SJSA1 (cell line): ENCODE results near the gene TNFRSF18. TPM values are rescaled to one million over a fixed set of nuclear protein-coding genes. Genes with fewer than 3 reads are reported as not detected.

Experiments
- DNase-seq, 2 experiments: peaks; one replicate each; pipeline ENCODE4 v3.0.0-alpha.2; 2015 to 2020; ENCODE audit warnings: low spot score in 2 of 2, low read depth in 1 of 2
- H3K27ac ChIP-seq: fragments of 250-450 bp; sonication (Bioruptor Pico); 2 replicates; pipeline ENCODE4 v1.5.1; 2020; ENCODE audit warnings: mild to moderate bottlenecking, moderate library complexity
- H3K27me3 ChIP-seq: fragments of 250-450 bp; sonication (Bioruptor Pico); replicated peaks from 2 replicates; pipeline ENCODE4 v1.5.1; 2020; ENCODE audit warnings: mild to moderate bottlenecking, moderate library complexity
- H3K36me3 ChIP-seq: fragments of 250-450 bp; sonication (Bioruptor Pico); 2 replicates; pipeline ENCODE4 v1.5.1; 2020; ENCODE audit warnings: mild to moderate bottlenecking
- H3K4me1 ChIP-seq: fragments of 250-450 bp; sonication (Bioruptor Pico); replicated peaks from 2 replicates; pipeline ENCODE4 v1.6.1; 2021; ENCODE audit warnings: mild to moderate bottlenecking
- H3K4me3 ChIP-seq: fragments of 250-450 bp; sonication (Bioruptor Pico); 2 replicates; pipeline ENCODE4 v1.5.1; 2020; ENCODE audit warnings: mild to moderate bottlenecking
- H3K9me3 ChIP-seq: fragments of 250-450 bp; sonication (Bioruptor Pico); replicated peaks from 2 replicates; pipeline ENCODE4 v1.5.1; 2020; ENCODE audit warnings: mild to moderate bottlenecking
- total RNA-seq: library from RNA; depleted of rRNA; stranded (reverse); fragments of >200 nt; shearing (Covaris generic); gene quantifications from 2 replicates; pipeline ENCODE4 v1.2.3, GENCODE V29; 2014

Gene TNFRSF18
- total RNA-seq, 1 experiment from 2014 or later: not detected

- H3K36me3 ChIP-seq: peaks cover 78% of the 10 kb centered on the region
- no peak for DNase-seq
- no peaks in the 10 kb centered on the region for H3K27me3 ChIP-seq
- H3K9me3 ChIP-seq: no peaks in the 10 kb centered on the region
- no peak overlapping the region for H3K27ac ChIP-seq
- H3K4me1 ChIP-seq: peaks cover 15% of the 10 kb centered on the region
- no peak overlapping the region for H3K4me3 ChIP-seq
These were observed 21.0 kb upstream of the TNFRSF18 start for GRCh38 chr1:1227386-1227785.

- Histone ChIP-seq H3K27ac (no peak overlapping the region), H3K9me3 (no peaks in the 10 kb centered on the region), H3K4me1 (peaks cover 13% of the 10 kb centered on the region), H3K27me3 (no peaks in the 10 kb centered on the region), H3K36me3 (peaks cover 83% of the 10 kb centered on the region), H3K4me3 (no peak overlapping the region)
- DNase-seq: no peak
These were observed 20.4 kb upstream of the TNFRSF18 start for GRCh38 chr1:1226566-1227362.

GRCh38 chr1:1225913-1226312, 19.5 kb upstream of the TNFRSF18 start:
- Histone ChIP-seq H3K27me3 (no peaks in the 10 kb centered on the region), H3K4me3 (no peak overlapping the region), H3K27ac (no peak overlapping the region), H3K36me3 (peaks cover 86% of the 10 kb centered on the region), H3K9me3 (no peaks in the 10 kb centered on the region), H3K4me1 (peaks cover 12% of the 10 kb centered on the region)
- no peak for DNase-seq

- no peaks in the 10 kb centered on the region for H3K27me3 ChIP-seq
- H3K27ac ChIP-seq: no peak overlapping the region
- no peak for DNase-seq
- H3K4me1 ChIP-seq: peaks cover 6% of the 10 kb centered on the region
- H3K9me3 ChIP-seq: no peaks in the 10 kb centered on the region
- no peak overlapping the region for H3K4me3 ChIP-seq
- H3K36me3 ChIP-seq: peaks cover 92% of the 10 kb centered on the region
These were observed 18.9 kb upstream of the TNFRSF18 start for GRCh38 chr1:1225238-1225845.

DNA sequence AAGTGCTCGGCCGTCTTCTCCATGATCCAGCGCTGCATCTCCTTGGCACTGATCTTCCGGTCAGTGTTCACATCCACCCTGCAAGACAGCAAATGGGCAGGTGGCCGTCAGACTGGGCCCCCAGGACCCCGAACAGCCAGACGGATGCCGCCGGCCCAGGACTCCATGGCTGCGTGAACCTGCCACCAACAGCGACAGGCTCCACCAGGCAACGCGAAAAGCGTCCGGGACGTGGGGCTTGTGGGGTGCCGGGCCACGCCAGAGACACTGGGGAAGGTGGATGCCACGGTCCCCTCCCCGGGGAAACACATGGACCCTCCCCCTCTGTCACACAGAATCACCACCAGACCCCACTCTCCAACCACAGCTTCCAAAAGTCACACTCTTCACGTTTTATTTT, 17.5 kb upstream of the TNFRSF18 start:
- Histone ChIP-seq H3K27ac (no peak overlapping the region), H3K4me3 (no peak overlapping the region), H3K9me3 (no peaks in the 10 kb centered on the region), H3K27me3 (no peaks in the 10 kb centered on the region), H3K4me1 (no peaks in the 10 kb centered on the region; the same call in 1 of the 2 replicates), H3K36me3 (peaks cover 91% of the 10 kb centered on the region)
- DNase-seq: no peak

DNA sequence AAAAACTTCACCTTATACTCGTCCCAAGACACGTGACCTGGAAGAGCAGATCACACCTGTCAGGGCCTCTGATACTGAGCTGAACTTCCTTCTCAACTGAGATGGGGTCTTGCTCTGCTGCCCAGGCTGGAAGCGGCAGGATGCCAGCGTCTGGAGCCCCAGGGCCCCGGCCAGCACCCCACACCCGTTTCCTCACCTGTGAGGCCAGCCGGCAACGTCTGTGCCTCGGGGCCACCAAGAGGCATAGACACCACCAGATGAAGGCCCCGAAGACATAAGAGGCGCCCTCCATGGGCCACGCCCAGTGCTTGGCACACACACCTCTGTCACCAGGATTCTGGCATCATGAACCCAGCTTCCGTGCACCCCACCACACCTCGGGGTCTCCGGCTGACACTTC, 16.9 kb upstream of the TNFRSF18 start:
- Histone ChIP-seq H3K27ac (no peak overlapping the region), H3K4me1 (no peaks in the 10 kb centered on the region), H3K27me3 (no peaks in the 10 kb centered on the region), H3K9me3 (no peaks in the 10 kb centered on the region), H3K4me3 (no peak overlapping the region), H3K36me3 (peaks cover 91% of the 10 kb centered on the region)
- DNase-seq: no peak

- DNase-seq: no peak
These were observed 16.3 kb upstream of the TNFRSF18 start for GRCh38 chr1:1222575-1223225.

GRCh38 chr1:1221887-1222574, 15.6 kb upstream of the TNFRSF18 start:
- DNase-seq: no peak
- Histone ChIP-seq H3K4me1 (no peaks in the 10 kb centered on the region), H3K4me3 (no peak overlapping the region), H3K9me3 (no peaks in the 10 kb centered on the region), H3K27me3 (no peaks in the 10 kb centered on the region), H3K27ac (no peak overlapping the region), H3K36me3 (peaks cover 91% of the 10 kb centered on the region)

More at GRCh38 chr1:1222575-1223225, 16.3 kb upstream of the TNFRSF18 start:
- no peaks in the 10 kb centered on the region for H3K9me3 ChIP-seq
- no peak overlapping the region for H3K4me3 ChIP-seq
- no peaks in the 10 kb centered on the region for H3K4me1 ChIP-seq
- H3K27me3 ChIP-seq: no peaks in the 10 kb centered on the region
- H3K27ac ChIP-seq: no peak overlapping the region
- H3K36me3 ChIP-seq: peaks cover 91% of the 10 kb centered on the region

DNA sequence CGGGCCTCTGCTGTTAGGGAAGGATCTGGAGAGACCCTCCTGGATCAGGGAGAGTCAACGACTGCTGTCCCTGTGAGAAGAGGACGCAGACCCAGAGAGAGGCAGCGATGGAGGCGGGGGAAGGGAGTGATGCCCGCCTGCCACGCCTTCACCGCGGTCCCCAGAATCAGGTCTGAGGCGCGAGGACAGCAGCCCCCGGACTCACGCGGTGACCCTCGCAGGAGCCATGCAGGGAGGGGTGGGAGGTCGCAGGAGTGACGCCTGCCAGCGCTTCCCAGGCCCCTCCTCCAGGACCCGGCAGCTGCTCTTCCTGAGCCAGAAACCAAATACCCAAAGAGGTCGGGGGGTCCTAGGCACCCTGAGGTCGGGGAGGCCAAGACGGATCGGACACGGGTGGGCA, 13.8 kb upstream of the TNFRSF18 start:
- no peaks in the 10 kb centered on the region for H3K4me1 ChIP-seq
- DNase-seq: no peak
- no peaks in the 10 kb centered on the region for H3K27me3 ChIP-seq
- peaks cover 92% of the 10 kb centered on the region for H3K36me3 ChIP-seq
- H3K27ac ChIP-seq: no peak overlapping the region
- H3K4me3 ChIP-seq: no peak overlapping the region
- H3K9me3 ChIP-seq: no peaks in the 10 kb centered on the region

DNA sequence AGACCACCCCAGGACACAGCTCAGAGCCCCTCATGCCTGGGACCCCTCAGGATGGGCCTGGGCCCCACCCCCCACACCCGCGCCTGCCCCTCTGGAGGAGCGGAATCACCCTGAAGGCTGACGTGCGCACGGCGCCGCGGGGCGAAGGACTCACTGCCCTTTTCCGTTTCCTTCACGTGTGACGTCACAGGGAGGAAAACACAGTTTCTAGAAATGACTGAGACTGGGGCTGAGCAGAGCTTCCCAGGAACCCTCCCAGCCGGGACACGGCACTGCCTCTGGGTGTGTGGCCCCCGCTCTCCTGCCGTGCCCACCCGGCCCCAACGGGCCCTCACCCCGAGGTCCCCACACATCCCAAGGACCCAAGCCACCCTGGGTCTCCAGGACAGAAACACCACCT, 12.9 kb upstream of the TNFRSF18 start:
- H3K27ac ChIP-seq: no peak overlapping the region
- H3K36me3 ChIP-seq: peaks cover 83% of the 10 kb centered on the region
- H3K27me3 ChIP-seq: no peaks in the 10 kb centered on the region
- no peaks in the 10 kb centered on the region for H3K9me3 ChIP-seq
- no peak for DNase-seq
- no peaks in the 10 kb centered on the region for H3K4me1 ChIP-seq
- H3K4me3 ChIP-seq: no peak overlapping the region

DNA sequence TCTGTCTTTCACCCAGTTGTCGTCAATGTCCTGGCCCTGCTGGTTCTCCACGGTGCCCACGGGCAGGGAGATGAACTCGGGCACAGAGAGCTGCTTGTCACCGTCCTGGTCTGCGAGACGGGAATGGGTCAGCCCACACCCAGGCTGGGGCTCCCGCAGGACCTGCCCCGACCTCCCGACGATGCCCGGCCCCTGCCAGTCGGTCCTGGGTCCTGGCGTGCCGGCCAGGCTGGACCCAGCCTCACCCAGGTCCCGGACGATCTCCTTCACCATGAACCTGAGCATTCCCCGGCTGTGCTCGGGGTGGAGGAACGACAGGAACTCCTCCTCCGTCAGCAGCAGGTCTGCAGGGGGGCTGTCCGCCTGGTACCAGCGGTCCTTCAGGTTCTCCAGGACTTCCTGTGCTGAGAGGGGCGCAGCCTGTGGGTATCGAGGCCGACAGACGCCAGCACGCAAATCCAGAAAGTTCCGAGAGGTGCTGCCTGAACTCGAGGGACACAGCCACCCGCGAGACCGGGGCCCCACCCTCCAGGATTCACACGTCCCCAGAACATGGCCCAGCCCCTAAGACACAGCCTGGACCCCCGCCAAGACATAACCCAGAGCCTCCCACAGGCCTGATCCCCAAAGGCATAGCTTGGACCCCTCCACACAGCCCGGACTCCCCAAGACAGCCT, 12.3 kb upstream of the TNFRSF18 start:
- DNase-seq: no peak
- H3K4me1 ChIP-seq: no peaks in the 10 kb centered on the region
- H3K27me3 ChIP-seq: no peaks in the 10 kb centered on the region
- no peak overlapping the region for H3K4me3 ChIP-seq
- peaks cover 77% of the 10 kb centered on the region for H3K36me3 ChIP-seq
- H3K9me3 ChIP-seq: no peaks in the 10 kb centered on the region
- H3K27ac ChIP-seq: no peak overlapping the region

DNA sequence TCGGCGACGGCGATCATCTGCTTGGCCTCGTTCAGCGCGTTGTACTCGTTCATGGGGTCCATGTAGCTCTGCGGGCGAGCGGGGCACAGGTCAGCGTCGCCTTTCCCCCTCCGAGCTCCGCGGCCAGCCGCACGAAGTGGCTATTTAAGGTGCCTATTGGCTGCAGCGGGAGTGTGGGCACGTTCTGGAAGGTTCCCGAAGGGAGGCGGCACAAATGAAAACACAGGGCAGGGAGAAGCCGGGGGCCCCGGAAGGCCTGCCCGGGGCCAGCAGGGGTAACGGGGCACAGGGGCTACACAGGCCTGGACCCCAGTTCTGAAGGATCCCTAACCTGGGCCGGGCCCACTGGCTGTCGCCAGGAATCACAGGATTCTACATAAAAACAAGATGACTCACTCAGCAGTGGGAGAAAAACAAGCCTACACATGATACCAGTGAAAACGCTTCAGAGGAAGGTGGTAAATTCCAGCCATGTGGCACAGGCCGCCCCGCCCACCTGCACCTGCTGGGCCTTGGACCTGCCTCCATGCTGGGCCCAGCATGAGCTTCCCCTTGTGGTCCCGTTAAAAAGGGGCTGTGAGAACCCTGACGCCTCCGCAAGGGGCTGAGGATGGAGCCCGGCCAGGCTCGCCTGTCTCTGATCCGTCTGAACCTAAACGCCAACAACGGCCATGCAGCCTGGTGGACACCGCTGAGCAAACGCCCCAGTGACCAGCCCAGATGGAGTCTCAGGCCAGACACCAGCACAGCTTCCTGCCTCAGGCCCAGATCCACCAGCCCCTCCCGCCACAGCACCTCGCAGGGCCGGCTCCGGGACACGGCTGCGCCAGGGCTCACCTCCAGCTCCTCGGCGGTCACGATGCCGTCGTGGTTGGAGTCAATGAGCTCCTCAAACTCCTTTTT, 11.5 kb upstream of the TNFRSF18 start:
- no peak overlapping the region for H3K27ac ChIP-seq
- H3K36me3 ChIP-seq: peaks cover 71% of the 10 kb centered on the region
- DNase-seq: no peak
- no peaks in the 10 kb centered on the region for H3K9me3 ChIP-seq
- H3K4me1 ChIP-seq: no peaks in the 10 kb centered on the region
- H3K4me3 ChIP-seq: no peak overlapping the region
- H3K27me3 ChIP-seq: no peaks in the 10 kb centered on the region
